HEK293T (cell line): ENCODE results near the gene TMTC2.

Experiments
- CTCF ChIA-PET: fragments of 350-600 bp; formaldehyde crosslinking; extraction: SDS; loops from one replicate; lab custom pipeline; 2021; ENCODE audit warnings: antibody characterized with exemption, inconsistent platforms; lab: Yijun Ruan, JAX
- POLR2A ChIA-PET: fragments of 350-600 bp; formaldehyde crosslinking; extraction: SDS; loops from one replicate; lab custom pipeline; 2020; ENCODE audit warnings: antibody characterized with exemption, inconsistent platforms; lab: Yijun Ruan, JAX
- DNase-seq: peaks from one replicate; pipeline ENCODE4 v3.0.0; 2012; ENCODE audit warnings: mixed read lengths; ENCODE audit errors: extremely low spot score
- ARNT ChIP-seq: fragments of 450-650 bp; IDR thresholded peaks from 2 replicates; pipeline ENCODE4 v1.6.1; 2017; ENCODE audit warnings: mild to moderate bottlenecking
- BHLHE40 ChIP-seq: fragments of 450-650 bp; IDR thresholded peaks from 2 replicates; pipeline ENCODE4 v1.6.1; 2016; ENCODE audit warnings: mild to moderate bottlenecking, moderate library complexity, borderline replicate concordance
- CTBP1 ChIP-seq: fragments of 450-650 bp; IDR thresholded peaks from 2 replicates; pipeline ENCODE4 v1.6.1; 2016; ENCODE audit warnings: borderline replicate concordance
- ELF4 ChIP-seq: fragments of 450-650 bp; IDR thresholded peaks from 2 replicates; pipeline ENCODE4 v1.6.1; 2017; ENCODE audit warnings: antibody characterized with exemption
- FOXA1 ChIP-seq: fragments of 450-650 bp; IDR thresholded peaks from 2 replicates; pipeline ENCODE4 v1.6.1; 2016; ENCODE audit warnings: mild to moderate bottlenecking
- FOXK2 ChIP-seq: fragments of 450-650 bp; IDR thresholded peaks from 2 replicates; pipeline ENCODE4 v1.6.1; 2016; ENCODE audit warnings: mild to moderate bottlenecking
- FOXM1 ChIP-seq: fragments of 450-650 bp; IDR thresholded peaks from 2 replicates; pipeline ENCODE4 v1.6.1; 2017; ENCODE audit warnings: mild to moderate bottlenecking, borderline replicate concordance
- HDGF ChIP-seq: fragments of 450-650 bp; IDR thresholded peaks from 2 replicates; pipeline ENCODE4 v1.6.1; 2017; ENCODE audit warnings: antibody characterized with exemption, borderline replicate concordance
- L3MBTL2 ChIP-seq: fragments of 450-650 bp; conservative IDR thresholded peaks from 2 replicates; pipeline ENCODE4 v1.6.1; 2016; ENCODE audit warnings: mild to moderate bottlenecking
- LEF1 ChIP-seq: fragments of 450-650 bp; IDR thresholded peaks from 2 replicates; pipeline ENCODE4 v1.6.1; 2017; ENCODE audit warnings: mild to moderate bottlenecking, borderline replicate concordance
- NFRKB ChIP-seq: fragments of 450-650 bp; IDR thresholded peaks from 2 replicates; pipeline ENCODE4 v1.6.1; 2016; ENCODE audit warnings: mild to moderate bottlenecking, moderate library complexity
- PKNOX1 ChIP-seq: fragments of 450-650 bp; IDR thresholded peaks from 2 replicates; pipeline ENCODE4 v1.6.1; 2016
- SP1 ChIP-seq: fragments of 450-650 bp; IDR thresholded peaks from 2 replicates; pipeline ENCODE4 v1.6.1; 2017
- SUZ12 ChIP-seq: fragments of 450-650 bp; IDR thresholded peaks from 2 replicates; pipeline ENCODE4 v1.6.1; 2016; ENCODE audit warnings: mild to moderate bottlenecking
- TARDBP ChIP-seq: fragments of 450-650 bp; IDR thresholded peaks from 2 replicates; pipeline ENCODE4 v1.6.1; 2016
- ZNF384 ChIP-seq: fragments of 450-650 bp; IDR thresholded peaks from 2 replicates; pipeline ENCODE4 v1.6.1; 2016

TMTC2 gene

GRCh38 chr12:82857911-82858533, 171.3 kb downstream of the TMTC2 start:
- TF ChIP-seq PKNOX1 (no peak), SUZ12 (no peak), BHLHE40 (no peak), LEF1 (no peak), ARNT (no peak), ELF4 (no peak), NFRKB (no peak), L3MBTL2 (no peak), FOXK2 (no peak), CTBP1 (no peak), HDGF (no peak), TARDBP (no peak), SP1 (no peak), FOXM1 (no peak), ZNF384 (no peak)
- CTCF ChIA-PET: interaction anchor here (0.6 kb wide), 1 partner anchor 27 kb away, joined by 17 read pairs; no protein-coding TSS in a partner anchor

GRCh38 chr12:82858534-82858917, 171.8 kb downstream of the TMTC2 start:
- ChIA-PET POLR2A (no interaction called here), CTCF (no interaction called here)
- no peak for TF ChIP-seq FOXM1
- TF ChIP-seq HDGF: no peak
- no peak for TF ChIP-seq LEF1
- TF ChIP-seq ELF4: no peak
- no peak for TF ChIP-seq FOXK2
- TF ChIP-seq NFRKB: no peak
- no peak for TF ChIP-seq PKNOX1
- no peak for TF ChIP-seq CTBP1
- no peak for TF ChIP-seq ZNF384
- TF ChIP-seq SP1: no peak
- TF ChIP-seq SUZ12: no peak
- TF ChIP-seq TARDBP: no peak
- TF ChIP-seq L3MBTL2: no peak
- TF ChIP-seq FOXA1: no peak
- TF ChIP-seq BHLHE40: no peak
- TF ChIP-seq ARNT: no peak
- DNase-seq: no peak

More at GRCh38 chr12:82857911-82858533, 171.3 kb downstream of the TMTC2 start:
- DNase-seq: no peak
- POLR2A ChIA-PET: no interaction called here

GRCh38 chr12:82862069-82862841, 175.5 kb downstream of the TMTC2 start:
- CTCF ChIA-PET: no interaction called here
- POLR2A ChIA-PET: no interaction called here

GRCh38 chr12:82862876-82863649, 176.4 kb downstream of the TMTC2 start:
- ChIA-PET CTCF (interaction anchor here (0.6 kb wide), 1 partner anchor 397 kb away, joined by 3 read pairs; no protein-coding TSS in a partner anchor), POLR2A (no interaction called here)
- DNase-seq: no peak
- TF ChIP-seq ARNT: no peak
- no peak for TF ChIP-seq FOXM1
- TF ChIP-seq L3MBTL2: no peak
- no peak for TF ChIP-seq HDGF
- TF ChIP-seq CTBP1: no peak

More at GRCh38 chr12:82862069-82862841, 175.5 kb downstream of the TMTC2 start:
- TF ChIP-seq FOXM1 (no peak; the same call in none of the 2 replicates), NFRKB (no peak), CTBP1 (peak; percentile 92), SP1 (no peak), FOXK2 (no peak), BHLHE40 (no peak), TARDBP (no peak), PKNOX1 (peak; percentile 96), SUZ12 (no peak), ELF4 (no peak; the same call in 1 of the 2 replicates), FOXA1 (no peak), LEF1 (peak; percentile 94), HDGF (no peak), L3MBTL2 (no peak), ARNT (peak; percentile 86), ZNF384 (0 out of 2 replicates have a peak, but pooled peaks have one; percentile 16)
- peak; percentile 52 for DNase-seq

GRCh38 chr12:82866227-82866775, 179.6 kb downstream of the TMTC2 start:
- ChIA-PET POLR2A (no interaction called here), CTCF (no interaction called here)
- DNase-seq: no peak
- TF ChIP-seq ZNF384: no peak
- TF ChIP-seq ELF4: no peak
- TF ChIP-seq ARNT: no peak
- TF ChIP-seq BHLHE40: no peak
